AG04450 (cell line): ENCODE results near the gene ANKRD39. TPM values are rescaled to one million over a fixed set of nuclear protein-coding genes. Genes with fewer than 3 reads are reported as not detected.
A peak's percentile ranks its signal among the peaks of the same experiment; 100 is the strongest.

Experiments
- CTCF ChIA-PET: fragments of 300-600, 350-600 bp; formaldehyde crosslinking; extraction: SDS; loops from one replicate; lab custom pipeline; 2022; ENCODE audit warnings: antibody characterized with exemption, inconsistent platforms; lab: Charles Lee
- POLR2A ChIA-PET: fragments of 350-600 bp; formaldehyde crosslinking; extraction: SDS; loops from one replicate; lab custom pipeline; 2021; ENCODE audit warnings: antibody characterized with exemption, inconsistent platforms; lab: Yijun Ruan, JAX
- DNase-seq: peaks from one replicate; pipeline ENCODE4 v3.0.0-alpha.2; 2011; ENCODE audit warnings: low read depth, low spot score
- H3K27ac ChIP-seq: one replicate; pipeline ENCODE4 v1.5.1; 2012; ENCODE audit warnings: low read depth, low read length, control low read depth
- H3K27me3 ChIP-seq: one replicate; pipeline ENCODE4 v1.6.0; 2012; ENCODE audit warnings: low read length; ENCODE audit not compliant: control insufficient read depth, insufficient read depth
- H3K4me3 ChIP-seq: 2 replicates; pipeline ENCODE4 v1.5.1; 2011; ENCODE audit warnings: mild to moderate bottlenecking, low read depth, low read length, control low read depth
- H3K9me3 ChIP-seq: 2 replicates; pipeline ENCODE4 v1.5.1; 2012; ENCODE audit warnings: low read length; ENCODE audit not compliant: control insufficient read depth, insufficient read depth
- polyA plus RNA-seq: library from polyadenylated mRNA; depleted of rRNA; stranded (reverse); fragments of >200 nt; gene quantifications from 2 replicates; pipeline ENCODE4 v1.2.3, GENCODE V29; 2011
- TF ChIP-seq, protein P1 (sequence below): IDR thresholded peaks from 2 replicates; pipeline ENCODE4 v1.5.1; 2011; ENCODE audit warnings: low read depth, low read length, control low read depth, inconsistent platforms

Gene ANKRD39
- polyA plus RNA-seq, 1 experiment: 3.8 TPM

DNA sequence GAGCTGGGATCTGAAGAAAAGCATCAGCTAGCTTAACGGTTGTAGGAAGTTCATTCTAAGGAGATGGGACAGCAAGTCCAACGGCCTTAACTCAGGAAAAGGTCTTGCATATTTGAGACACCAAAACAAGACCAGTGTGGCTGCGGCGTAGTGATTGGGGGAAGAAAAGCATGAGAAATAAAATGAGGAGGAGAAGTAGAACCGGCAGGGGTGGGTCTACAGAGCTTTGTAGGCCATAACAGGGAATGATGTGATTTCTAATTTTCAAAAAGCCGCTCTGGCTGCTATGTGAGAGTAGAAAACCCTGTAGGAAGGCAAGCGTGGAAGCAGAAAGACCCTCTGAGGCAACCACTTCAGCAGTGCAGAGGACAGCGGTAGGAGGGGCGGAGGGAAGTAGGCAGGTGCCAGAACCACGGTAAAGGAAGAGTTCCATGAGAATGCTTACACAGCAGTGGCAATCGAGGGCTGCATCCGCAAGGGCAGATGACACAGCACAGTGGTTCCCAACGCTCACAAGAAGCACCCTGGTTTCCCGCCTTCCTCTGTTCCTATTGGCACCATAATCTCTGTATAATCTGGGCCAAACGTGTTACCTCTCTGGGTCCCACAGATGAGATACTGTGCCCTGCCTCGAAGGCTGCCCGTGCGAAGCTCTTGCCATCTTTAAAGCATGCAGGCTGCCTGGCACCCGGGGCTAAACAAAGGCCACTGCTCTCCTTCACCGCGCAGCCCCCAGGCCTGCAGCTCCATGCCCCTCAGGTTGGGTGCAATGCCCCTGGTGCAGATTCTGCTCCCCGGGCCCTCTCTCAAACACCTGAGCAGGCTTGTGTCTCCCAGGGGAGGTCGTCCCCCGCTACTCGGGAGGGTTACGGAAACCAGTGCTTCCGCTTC is 795 bp downstream of the ANKRD39 start:
- Histone ChIP-seq H3K4me3 (peak overlapping the region; percentile 80), H3K9me3 (no peaks in the 10 kb centered on the region; the same call in 1 of the 2 replicates), H3K27me3 (no peaks in the 10 kb centered on the region), H3K27ac (peak overlapping the region; percentile 52)
- POLR2A ChIA-PET: interaction anchor here (0.8 to 2.3 kb wide), 6 partner anchors 12 to 522 kb away, joined by 3 to 42 read pairs (median 6); partner anchors contain the start of genes ANKRD36, CNNM3, NCAPH and SEMA4C
- CTCF ChIA-PET: interaction anchor here (0.6 to 4.6 kb wide), 24 partner anchors 10 to 255 kb away, joined by 3 to 60 read pairs (median 6); partner anchors contain the start of genes ANKRD36 and CNNM3
- TF ChIP-seq, protein P1, sequence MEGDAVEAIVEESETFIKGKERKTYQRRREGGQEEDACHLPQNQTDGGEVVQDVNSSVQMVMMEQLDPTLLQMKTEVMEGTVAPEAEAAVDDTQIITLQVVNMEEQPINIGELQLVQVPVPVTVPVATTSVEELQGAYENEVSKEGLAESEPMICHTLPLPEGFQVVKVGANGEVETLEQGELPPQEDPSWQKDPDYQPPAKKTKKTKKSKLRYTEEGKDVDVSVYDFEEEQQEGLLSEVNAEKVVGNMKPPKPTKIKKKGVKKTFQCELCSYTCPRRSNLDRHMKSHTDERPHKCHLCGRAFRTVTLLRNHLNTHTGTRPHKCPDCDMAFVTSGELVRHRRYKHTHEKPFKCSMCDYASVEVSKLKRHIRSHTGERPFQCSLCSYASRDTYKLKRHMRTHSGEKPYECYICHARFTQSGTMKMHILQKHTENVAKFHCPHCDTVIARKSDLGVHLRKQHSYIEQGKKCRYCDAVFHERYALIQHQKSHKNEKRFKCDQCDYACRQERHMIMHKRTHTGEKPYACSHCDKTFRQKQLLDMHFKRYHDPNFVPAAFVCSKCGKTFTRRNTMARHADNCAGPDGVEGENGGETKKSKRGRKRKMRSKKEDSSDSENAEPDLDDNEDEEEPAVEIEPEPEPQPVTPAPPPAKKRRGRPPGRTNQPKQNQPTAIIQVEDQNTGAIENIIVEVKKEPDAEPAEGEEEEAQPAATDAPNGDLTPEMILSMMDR: no peak
- no peak for DNase-seq

DNA sequence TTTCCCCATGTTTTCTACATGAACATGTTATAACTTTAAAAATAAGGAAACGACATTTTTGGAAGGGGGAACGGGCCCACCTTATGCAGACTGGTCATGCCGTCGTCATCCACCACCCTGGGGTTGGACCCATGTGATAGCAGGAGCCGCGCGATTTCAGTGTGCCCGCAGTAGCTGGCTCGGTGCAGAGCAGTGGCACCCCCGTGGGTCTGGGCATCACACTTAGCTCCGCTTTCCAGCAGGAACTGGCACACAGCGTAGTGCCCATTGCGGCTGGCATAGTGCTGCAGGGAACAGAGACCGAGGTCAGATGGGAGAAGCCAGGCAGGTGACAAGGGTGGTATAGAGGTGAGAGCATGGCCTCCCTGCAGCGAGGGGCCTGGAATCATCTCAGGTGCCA is 4.5 kb downstream of the ANKRD39 start:
- H3K9me3 ChIP-seq: no peaks in the 10 kb centered on the region; the same call in 1 of the 2 replicates
- POLR2A ChIA-PET: no interaction called here
- no peaks in the 10 kb centered on the region for H3K27me3 ChIP-seq
- H3K27ac ChIP-seq: no peak overlapping the region
- TF ChIP-seq, protein P1: no peak
- H3K4me3 ChIP-seq: no peak overlapping the region
- DNase-seq: no peak
- CTCF ChIA-PET: interaction anchor here (1.0 kb wide), 1 partner anchor 98 kb away, joined by 4 read pairs; no protein-coding TSS in a partner anchor

DNA sequence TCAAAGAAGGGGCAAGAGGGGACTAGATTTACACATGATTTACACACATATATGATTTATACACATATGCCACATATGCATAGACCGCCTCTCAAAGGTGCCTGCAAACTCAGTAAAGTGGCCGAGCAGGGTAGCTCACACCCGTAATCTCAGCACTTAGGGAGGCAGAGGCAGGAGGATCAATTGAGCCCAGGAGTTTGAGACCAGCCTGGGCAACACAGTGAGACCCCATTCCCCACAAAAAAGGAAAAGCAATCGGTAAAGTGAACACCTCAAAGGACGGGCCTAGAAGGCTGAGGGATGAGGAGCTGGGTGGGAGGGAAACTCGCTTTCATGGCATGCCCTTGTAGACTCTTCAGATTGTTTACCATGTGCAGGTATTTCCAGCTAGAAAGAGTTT is 5.1 kb downstream of the ANKRD39 start:
- Histone ChIP-seq H3K27me3 (no peaks in the 10 kb centered on the region), H3K4me3 (no peak overlapping the region), H3K27ac (no peak overlapping the region), H3K9me3 (no peaks in the 10 kb centered on the region; the same call in 1 of the 2 replicates)
- ChIA-PET POLR2A (no interaction called here), CTCF (interaction anchor here (1.0 kb wide), 1 partner anchor 98 kb away, joined by 4 read pairs; no protein-coding TSS in a partner anchor)
- DNase-seq: no peak
- TF ChIP-seq, protein P1: no peak

DNA sequence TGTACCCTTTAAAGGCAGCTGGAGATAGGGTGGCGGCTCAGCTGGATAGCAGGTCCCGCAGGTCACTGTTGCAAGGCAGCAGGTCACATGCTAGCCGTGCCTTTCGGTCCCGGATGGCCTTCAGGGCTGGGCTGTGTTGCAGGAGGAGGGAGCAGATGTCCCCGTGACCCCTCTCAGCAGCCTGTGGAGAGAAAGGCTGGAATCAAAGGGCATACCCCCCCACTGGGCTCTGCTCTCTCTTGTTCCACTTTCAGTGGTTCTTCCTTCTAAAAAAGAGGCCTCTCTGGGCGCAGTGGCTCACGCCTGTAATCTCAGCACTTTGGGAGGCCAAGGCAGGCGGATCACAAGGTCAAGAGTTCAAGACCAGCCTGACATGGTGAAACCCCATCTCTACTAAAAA is 9.6 kb downstream of the ANKRD39 start:
- H3K9me3 ChIP-seq: no peaks in the 10 kb centered on the region
- no peak for DNase-seq
- CTCF ChIA-PET: interaction anchor here (1.1 to 1.7 kb wide), 2 partner anchors 10 to 113 kb away, joined by 3 to 8 read pairs; partner anchors contain the start of gene ANKRD39
- POLR2A ChIA-PET: no interaction called here
- no peak overlapping the region for H3K27ac ChIP-seq
- H3K27me3 ChIP-seq: no peaks in the 10 kb centered on the region
- TF ChIP-seq, protein P1: no peak
- no peak overlapping the region for H3K4me3 ChIP-seq
